Amygdala (tissue), 56 donors: ENCODE measurements around the gene DPYD.

Source experiments
- DNase-seq, 56 donors: peaks; one replicate each; lab custom pipeline; 2025; lab: John Stamatoyannopoulos, UW

Gene DPYD

DNA sequence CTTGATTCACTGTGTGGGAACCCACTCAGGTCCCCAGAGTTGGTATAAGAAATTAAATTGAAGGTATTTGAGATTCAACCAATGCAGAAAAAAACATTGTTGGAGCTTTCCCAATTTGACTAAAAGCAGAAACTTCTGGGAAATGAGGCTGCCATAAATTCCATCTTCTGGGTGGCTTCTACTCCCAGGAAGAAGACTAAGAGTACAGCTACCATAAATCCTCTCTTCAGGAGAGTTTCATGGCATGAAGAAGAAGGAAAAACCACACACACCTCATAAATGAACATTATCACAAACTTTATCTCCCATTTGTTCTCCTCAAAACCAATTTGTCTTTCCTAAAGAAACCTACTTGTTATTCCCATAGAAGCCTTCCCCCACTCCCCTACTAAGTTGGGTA lies 283.9 kb downstream of the DPYD start:
- DNase-seq = no peak

GRCh38 chr1:97634758-97635157 lies 286.1 kb downstream of the DPYD start:
- DNase-seq = no peak

GRCh38 chr1:97632776-97633175 lies 288.1 kb downstream of the DPYD start:
- DNase-seq = no peak

GRCh38 chr1:97632075-97632474 lies 288.8 kb downstream of the DPYD start:
- no peak for DNase-seq

GRCh38 chr1:97630948-97631347 lies 289.9 kb downstream of the DPYD start:
- DNase-seq = peak in 7 of 56 donors; percentile 0 to 43 (median 3)

GRCh38 chr1:97630281-97630680 lies 290.6 kb downstream of the DPYD start:
- no peak for DNase-seq

DNA sequence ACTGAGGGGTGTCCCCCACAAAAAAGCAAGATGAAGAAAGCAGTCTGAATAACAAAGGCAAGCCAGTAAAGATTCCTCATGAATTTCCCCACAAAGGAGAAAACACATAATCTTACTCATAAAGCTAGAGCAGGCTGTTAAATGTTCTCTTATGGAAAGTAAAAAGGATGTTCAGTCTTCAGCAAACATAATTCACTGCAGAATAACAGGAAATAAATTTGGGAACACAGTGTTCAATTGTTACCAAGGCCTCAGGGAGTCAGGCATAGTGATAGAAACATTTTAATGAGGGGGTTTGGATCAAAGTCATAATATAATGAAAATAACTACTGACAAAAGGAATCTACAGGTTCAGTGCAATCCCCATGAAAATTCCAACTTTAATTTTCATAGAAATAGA lies 297.6 kb downstream of the DPYD start:
- no peak for DNase-seq

GRCh38 chr1:97621955-97622354 lies 298.9 kb downstream of the DPYD start:
- DNase-seq = no peak

DNA sequence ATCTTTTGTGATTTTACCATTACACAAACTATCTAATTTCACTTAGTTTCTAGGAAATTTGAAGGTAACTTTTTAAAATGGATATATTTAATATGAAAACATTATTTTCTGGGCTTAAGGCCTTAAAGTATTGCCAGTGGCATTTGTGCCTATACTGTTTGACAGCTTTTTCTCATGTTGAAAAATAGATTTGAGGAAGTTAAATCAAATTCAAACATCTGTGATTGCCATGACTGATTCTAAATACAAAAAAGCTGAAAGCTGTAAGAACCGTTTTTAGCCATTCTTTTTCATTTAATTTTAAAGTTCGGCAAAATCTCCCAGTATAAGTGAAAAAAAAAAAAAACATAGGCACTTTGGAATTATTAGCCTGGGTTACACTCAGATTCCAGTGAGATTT lies 301.1 kb downstream of the DPYD start:
- no peak for DNase-seq

GRCh38 chr1:97610748-97611147 lies 310.1 kb downstream of the DPYD start:
- DNase-seq = no peak

- DNase-seq = no peak
These were observed 310.7 kb downstream of the DPYD start for GRCh38 chr1:97610102-97610501.

- no peak for DNase-seq
These were observed 312.6 kb downstream of the DPYD start for GRCh38 chr1:97608272-97608671.

- no peak for DNase-seq
These were observed 317.1 kb downstream of the DPYD start for GRCh38 chr1:97603776-97604175.

DNA sequence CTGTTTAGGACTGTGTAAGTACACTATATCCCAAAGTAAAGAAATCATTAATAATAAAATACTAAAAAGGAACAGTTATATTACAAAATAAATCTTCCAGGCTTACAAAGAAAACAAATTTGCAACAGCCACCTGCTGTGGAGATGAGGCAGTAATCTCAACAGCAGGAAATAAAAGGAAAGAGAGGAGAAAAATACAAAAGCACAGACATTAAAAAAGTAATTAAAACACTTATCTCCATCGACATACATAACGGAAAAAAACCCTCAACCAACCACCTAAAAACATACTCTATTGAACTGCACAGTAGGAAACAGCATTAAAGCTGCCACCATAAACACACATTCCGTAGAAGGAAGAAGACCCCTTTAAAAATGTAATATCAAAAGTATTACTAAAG lies 317.6 kb downstream of the DPYD start:
- no peak for DNase-seq

- DNase-seq = no peak
These were observed 321.4 kb downstream of the DPYD start for GRCh38 chr1:97599447-97599846.

DNA sequence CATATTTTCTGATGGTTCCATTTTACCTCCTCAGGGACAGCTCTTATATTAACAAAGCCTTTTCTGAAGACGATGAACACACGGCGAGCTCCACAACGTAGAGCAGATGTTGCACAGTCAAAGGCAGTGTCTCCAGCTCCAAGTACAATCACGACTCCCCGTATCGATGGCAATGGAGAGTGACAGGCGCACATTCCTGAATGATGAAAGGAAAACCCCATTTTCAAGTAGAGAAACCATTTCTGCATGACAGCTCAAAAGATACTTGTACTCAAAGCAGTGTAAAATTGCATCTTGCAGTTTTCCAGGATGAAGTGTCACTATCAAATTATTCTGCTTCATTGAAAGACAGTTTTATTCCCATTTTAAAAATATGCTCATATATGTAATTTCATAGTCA lies 327.6 kb downstream of the DPYD start:
- DNase-seq = no peak

GRCh38 chr1:97588772-97589171 lies 332.1 kb downstream of the DPYD start:
- DNase-seq = no peak

DNA sequence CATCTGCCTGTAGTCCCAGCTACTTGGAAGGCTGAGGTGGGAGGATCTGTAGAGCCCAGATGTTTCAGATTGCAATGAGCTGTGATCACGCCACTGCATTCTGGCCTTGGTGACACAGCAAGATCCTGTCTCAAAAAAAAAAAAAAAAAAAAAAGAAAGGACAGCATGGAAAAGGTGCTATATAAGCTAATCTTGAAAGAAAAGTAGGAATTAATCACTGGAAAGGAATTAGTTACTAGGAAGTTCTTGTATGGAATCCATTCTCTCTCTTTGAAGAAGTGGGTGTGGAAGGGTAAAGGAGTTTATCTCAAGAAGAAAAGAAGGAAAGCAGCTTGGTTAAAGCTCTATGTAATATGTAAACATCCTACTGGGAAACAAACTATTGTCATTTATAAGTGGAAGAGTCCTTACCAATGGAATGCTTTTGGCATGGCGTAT lies 339.2 kb downstream of the DPYD start:
- DNase-seq = no peak

- DNase-seq = no peak
These were observed 343.2 kb downstream of the DPYD start for GRCh38 chr1:97577613-97578012.

GRCh38 chr1:97573553-97573952 lies 347.3 kb downstream of the DPYD start:
- DNase-seq = no peak

GRCh38 chr1:97572561-97572960 lies 348.3 kb downstream of the DPYD start:
- DNase-seq = no peak

DNA sequence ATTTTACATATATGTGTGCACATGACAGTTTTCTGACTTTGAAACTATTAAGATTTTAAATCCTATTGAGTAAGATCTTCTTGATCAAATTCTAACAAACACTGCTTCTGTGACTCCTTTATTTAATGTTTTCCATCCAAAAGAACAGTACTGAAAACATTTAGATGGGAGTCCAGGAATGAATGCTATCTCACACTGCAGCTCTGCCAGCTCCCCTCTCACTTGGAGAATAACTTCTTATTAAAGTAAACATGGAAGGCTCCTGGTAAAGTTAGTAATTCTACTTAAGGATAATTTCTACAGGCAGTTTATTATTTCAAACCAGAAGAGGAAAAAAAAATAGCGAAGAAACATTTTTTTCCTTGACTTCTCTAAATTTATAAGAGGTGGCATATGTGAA lies 349.1 kb downstream of the DPYD start:
- no peak for DNase-seq

GRCh38 chr1:97570691-97571090 lies 350.1 kb downstream of the DPYD start:
- no peak for DNase-seq
